GM21723 (cell line): Measurements from ENCODE around the gene GRIA1.
"Not testable (repeated sequence)": the region's sequence is repeated elsewhere in the genome, so short reads cannot be mapped to it uniquely, and the experiment has no call there.

Experiments
- ATAC-seq: cut with Tn5 transposase; IDR thresholded peaks from one replicate; pipeline ENCODE4 v1.9.1; 2021; ENCODE audit warnings: mild to moderate bottlenecking, moderate library complexity; ENCODE audit not compliant: unreplicated experiment

GRIA1 gene

GRCh38 chr5:153711755-153712154 is 221.3 kb downstream of the GRIA1 start:
- no peak for ATAC-seq

GRCh38 chr5:153712946-153713345 is 222.5 kb downstream of the GRIA1 start:
- ATAC-seq: no peak

- ATAC-seq: no peak
Observed at GRCh38 chr5:153713943-153714342, 223.5 kb downstream of the GRIA1 start.

- ATAC-seq: no peak
Observed at GRCh38 chr5:153714798-153715197, 224.3 kb downstream of the GRIA1 start.

- ATAC-seq: no peak
Observed at GRCh38 chr5:153717287-153717686, 226.8 kb downstream of the GRIA1 start.

- no peak for ATAC-seq
Observed at GRCh38 chr5:153718713-153719112, 228.2 kb downstream of the GRIA1 start.

- no peak for ATAC-seq
Observed at GRCh38 chr5:153719324-153719723, 228.9 kb downstream of the GRIA1 start.

- not testable (repeated sequence) for ATAC-seq
Observed at GRCh38 chr5:153723022-153723610, 232.6 kb downstream of the GRIA1 start.

- ATAC-seq: no peak
Observed at GRCh38 chr5:153742060-153742459, 251.6 kb downstream of the GRIA1 start.

- no peak for ATAC-seq
Observed at GRCh38 chr5:153744751-153745150, 254.3 kb downstream of the GRIA1 start.

- no peak for ATAC-seq
Observed at GRCh38 chr5:153745778-153746395, 255.4 kb downstream of the GRIA1 start.

GRCh38 chr5:153746440-153746839 is 256.0 kb downstream of the GRIA1 start:
- ATAC-seq: no peak

GRCh38 chr5:153748823-153749222 is 258.4 kb downstream of the GRIA1 start:
- ATAC-seq: no peak

GRCh38 chr5:153749960-153750359 is 259.5 kb downstream of the GRIA1 start:
- no peak for ATAC-seq

- ATAC-seq: no peak
Observed at GRCh38 chr5:153751251-153751650, 260.8 kb downstream of the GRIA1 start.

GRCh38 chr5:153752890-153753289 is 262.4 kb downstream of the GRIA1 start:
- no peak for ATAC-seq

GRCh38 chr5:153753645-153754432 is 263.4 kb downstream of the GRIA1 start:
- no peak for ATAC-seq

- no peak for ATAC-seq
Observed at GRCh38 chr5:153755913-153756500, 265.5 kb downstream of the GRIA1 start.

- no peak for ATAC-seq
Observed at GRCh38 chr5:153756540-153756939, 266.1 kb downstream of the GRIA1 start.

- no peak for ATAC-seq
Observed at GRCh38 chr5:153765987-153766386, 275.5 kb downstream of the GRIA1 start.
